Measurements from ENCODE around the gene GUCY1A1.

- TF ChIP-seq CTCF (conservative IDR thresholded peaks at IDR 0.05; ENCODE audit: low read length) (no peak), EZH2phosphoT487 (IDR thresholded peaks at IDR 0.05; ENCODE audit: borderline replicate concordance, low read depth, low read length) (no peak)
Measured at GRCh38 chr4:155676430-155676825, 9.8 kb downstream of the GUCY1A1 start.
